ENCODE results near the gene PABPN1L. TPM values are rescaled to one million over a fixed set of nuclear protein-coding genes. Genes with fewer than 3 reads are reported as not detected.

The PABPN1L gene
- total and polyA plus RNA-seq, 7 donors: not detected

DNA sequence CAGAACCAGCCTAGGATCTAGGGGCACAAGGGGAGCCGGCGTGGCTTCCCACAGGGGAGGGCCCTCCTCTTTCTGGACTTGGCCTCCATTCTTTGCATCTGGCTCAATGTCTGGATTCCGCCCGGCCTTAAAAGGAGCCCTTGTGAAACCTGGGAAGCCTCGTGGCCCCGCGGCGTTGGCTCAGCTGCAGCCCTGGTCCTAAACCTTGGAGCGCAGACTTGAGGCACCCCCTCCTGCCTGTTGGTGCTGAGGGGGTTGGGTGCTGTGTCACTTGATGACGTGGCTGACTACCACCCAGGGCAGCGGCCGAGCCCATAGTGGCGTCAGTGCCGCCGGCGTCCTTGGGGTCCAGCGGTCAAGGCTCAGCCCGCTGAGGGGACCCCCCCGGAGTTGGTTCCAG, 5.1 kb downstream of the PABPN1L start:
- no peak overlapping the region for H3K27ac ChIP-seq
- H3K36me3 ChIP-seq (ENCODE audit: insufficient read depth in 1 of 2, low read depth in 1 of 2): peaks cover 0 to 48% of the 10 kb centered on the region in 2 donors
- H3K4me1 ChIP-seq: peaks cover 9% of the 10 kb centered on the region
- no peaks in the 10 kb centered on the region for H3K9me3 ChIP-seq
- DNase-seq: peak in 1 of 2 donors; percentile 36
- intact Hi-C loops (cut with DNase I): no loop called here
- H3K4me3 ChIP-seq: no peak overlapping the region
- 86 to 90% (median 90%) methylated on average over 19 of the region's 19 CpGs for WGBS, 3 donors
- H3K27me3 ChIP-seq (ENCODE audit: insufficient read depth in 3 of 3, low read length in 2 of 3): no peaks in the 10 kb centered on the region
- TF ChIP-seq, protein P1, sequence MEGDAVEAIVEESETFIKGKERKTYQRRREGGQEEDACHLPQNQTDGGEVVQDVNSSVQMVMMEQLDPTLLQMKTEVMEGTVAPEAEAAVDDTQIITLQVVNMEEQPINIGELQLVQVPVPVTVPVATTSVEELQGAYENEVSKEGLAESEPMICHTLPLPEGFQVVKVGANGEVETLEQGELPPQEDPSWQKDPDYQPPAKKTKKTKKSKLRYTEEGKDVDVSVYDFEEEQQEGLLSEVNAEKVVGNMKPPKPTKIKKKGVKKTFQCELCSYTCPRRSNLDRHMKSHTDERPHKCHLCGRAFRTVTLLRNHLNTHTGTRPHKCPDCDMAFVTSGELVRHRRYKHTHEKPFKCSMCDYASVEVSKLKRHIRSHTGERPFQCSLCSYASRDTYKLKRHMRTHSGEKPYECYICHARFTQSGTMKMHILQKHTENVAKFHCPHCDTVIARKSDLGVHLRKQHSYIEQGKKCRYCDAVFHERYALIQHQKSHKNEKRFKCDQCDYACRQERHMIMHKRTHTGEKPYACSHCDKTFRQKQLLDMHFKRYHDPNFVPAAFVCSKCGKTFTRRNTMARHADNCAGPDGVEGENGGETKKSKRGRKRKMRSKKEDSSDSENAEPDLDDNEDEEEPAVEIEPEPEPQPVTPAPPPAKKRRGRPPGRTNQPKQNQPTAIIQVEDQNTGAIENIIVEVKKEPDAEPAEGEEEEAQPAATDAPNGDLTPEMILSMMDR (IDR thresholded peaks at IDR 0.05): no peak
- ATAC-seq: no peak

DNA sequence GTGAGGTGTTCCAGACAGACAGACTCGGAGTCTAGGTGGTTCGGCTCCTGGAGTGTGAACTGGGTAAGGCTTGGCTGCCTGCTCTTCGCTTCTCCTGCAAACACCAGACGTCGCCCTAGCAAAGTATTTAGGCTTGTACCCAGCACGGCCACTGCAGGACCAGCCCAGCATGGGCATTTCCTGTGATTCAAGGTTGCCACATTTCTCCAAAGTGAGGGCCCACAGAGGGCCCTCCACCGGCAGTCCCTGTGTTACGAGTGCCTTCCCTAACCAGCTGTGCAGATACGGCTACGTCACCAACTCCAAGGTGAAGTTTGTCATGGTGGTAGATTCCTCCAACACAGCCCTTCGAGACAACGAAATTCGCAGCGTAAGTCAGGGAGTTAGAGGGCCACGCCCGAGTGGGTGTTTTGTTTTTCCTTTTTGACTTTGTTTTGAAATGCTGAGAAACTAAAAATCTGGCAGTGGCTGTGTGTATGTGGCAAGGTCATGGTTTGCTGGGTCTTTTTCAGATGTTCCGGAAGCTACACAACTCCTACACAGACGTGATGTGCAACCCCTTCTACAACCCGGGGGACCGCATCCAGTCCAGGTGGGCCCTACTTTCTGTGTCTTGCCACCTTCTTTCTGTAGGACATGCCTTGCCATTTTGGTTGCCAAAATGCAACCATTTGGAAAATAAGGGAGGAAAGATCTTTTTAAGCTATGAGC, 6.9 kb downstream of the PABPN1L start:
- Histone ChIP-seq H3K27me3 (ENCODE audit: insufficient read depth in 3 of 3, low read length in 2 of 3) (no peaks in the 10 kb centered on the region), H3K9me3 (no peaks in the 10 kb centered on the region), H3K36me3 (ENCODE audit: insufficient read depth in 1 of 2, low read depth in 1 of 2) (peaks cover 0 to 48% of the 10 kb centered on the region in 2 donors), H3K4me3 (no peak overlapping the region), H3K4me1 (peaks cover 13% of the 10 kb centered on the region), H3K27ac (no peak overlapping the region)
- 90 to 92% (median 92%) methylated on average over 20 of the region's 20 CpGs for WGBS, 3 donors
- no peak for DNase-seq
- intact Hi-C loops (cut with DNase I): loop anchor here in 1 of 2 donors (5.0 kb wide), 2 partner anchors 43 to 47 kb away; partner anchors contain the start of gene APRT
- TF ChIP-seq, protein P1 (IDR thresholded peaks at IDR 0.05): no peak
- ATAC-seq: no peak

DNA sequence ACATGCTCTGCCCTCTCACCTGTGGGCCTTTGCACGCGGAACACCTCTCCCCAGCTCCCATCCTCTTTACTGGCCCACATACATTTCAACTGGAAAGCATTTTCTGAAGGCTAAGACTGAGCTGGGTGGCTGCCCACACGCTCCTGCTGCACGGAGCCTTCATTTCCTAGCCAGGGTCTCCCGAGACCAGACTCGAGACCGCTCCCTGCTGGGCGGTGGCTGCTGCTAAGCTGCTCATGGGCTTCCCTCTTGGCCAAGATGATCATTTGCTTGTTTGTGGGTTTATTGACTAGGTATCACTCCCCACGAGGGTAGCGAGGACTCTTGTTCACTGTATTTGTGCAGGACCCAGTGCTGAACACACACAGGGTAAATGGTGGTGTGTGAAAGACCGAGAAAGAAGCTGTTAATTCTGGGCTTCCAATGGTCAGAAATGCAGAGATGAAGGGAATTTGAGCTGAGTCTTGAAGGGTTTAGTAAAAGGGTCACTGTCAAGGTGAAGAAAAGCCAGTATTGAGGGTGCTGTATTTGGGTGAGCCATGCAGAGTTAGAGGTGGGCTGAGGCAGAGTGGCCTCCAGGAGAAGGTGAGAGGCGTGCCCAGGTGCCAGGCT, 8.6 kb downstream of the PABPN1L start:
- intact Hi-C loops (cut with DNase I): loop anchor here in 1 of 2 donors (5.0 kb wide), 2 partner anchors 44 to 46 kb away; partner anchors contain the start of gene APRT
- Histone ChIP-seq H3K36me3 (ENCODE audit: insufficient read depth in 1 of 2, low read depth in 1 of 2) (peaks cover 0 to 44% of the 10 kb centered on the region in 2 donors), H3K9me3 (no peaks in the 10 kb centered on the region), H3K4me3 (peak overlapping the region; percentile 93), H3K4me1 (peaks cover 13% of the 10 kb centered on the region), H3K27ac (peak overlapping the region; percentile 84), H3K27me3 (ENCODE audit: insufficient read depth in 3 of 3, low read length in 2 of 3) (no peaks in the 10 kb centered on the region)
- TF ChIP-seq, protein P1 (IDR thresholded peaks at IDR 0.05): peak; percentile 57
- peak; percentile 38 to 71 (median 56) for ATAC-seq
- DNase-seq: peak; percentile 76 to 87
- WGBS, 3 donors: 14 to 15% (median 14%) methylated on average over 12 of the region's 12 CpGs

DNA sequence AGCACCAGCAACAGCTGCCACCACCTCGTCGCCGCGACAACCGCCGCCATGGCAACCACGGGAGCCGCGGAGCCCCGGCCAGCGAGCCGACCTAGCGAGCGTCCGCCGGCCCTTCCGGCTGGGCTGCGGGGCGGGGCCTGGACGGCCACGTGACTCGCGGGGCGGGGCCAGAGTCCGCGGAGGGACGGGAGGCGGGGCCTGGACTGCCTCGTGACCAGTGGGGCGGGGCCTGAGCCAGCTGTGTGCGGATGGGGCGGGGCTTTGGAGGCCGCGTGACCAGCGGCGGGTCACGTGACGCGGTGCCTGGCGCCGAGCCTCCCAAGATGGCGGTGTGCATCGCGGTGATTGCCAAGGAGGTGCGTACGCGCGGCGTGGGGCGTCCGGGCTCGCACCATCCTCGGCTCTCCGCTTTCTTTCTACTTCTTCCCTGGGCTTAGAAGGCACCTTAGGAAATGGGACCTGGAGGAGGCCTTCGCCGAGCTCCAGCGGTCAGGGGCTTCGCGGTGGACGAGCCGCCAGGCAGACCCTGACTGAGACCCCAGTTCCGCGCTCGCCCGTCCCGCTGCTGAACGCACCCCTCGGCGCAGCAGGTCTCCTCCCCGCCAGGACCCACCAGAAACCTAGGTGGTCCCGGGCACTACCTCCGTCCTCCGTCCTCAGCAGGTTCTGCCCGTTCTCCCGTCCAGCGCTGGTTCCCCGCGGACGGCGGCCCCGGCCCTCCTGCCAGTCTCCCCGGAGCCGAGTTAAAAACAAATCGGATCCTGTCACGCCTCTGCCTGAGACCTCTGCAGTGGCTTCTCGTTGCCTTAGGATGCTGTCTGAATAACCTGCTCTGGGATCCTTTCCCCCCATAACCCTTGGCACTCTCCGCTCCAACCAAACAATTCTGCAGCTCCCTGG, 9.4 kb downstream of the PABPN1L start, which contains the start of the genes GALNS and TRAPPC2L:
TSS of gene GALNS (minus strand) at position 120 of the 900 bp plus-strand sequence. CDS start at position 50, 70 bp downstream.
TSS of gene TRAPPC2L (plus strand) at position 300 of the 900 bp plus-strand sequence. CDS start at position 324, 24 bp downstream.
- H3K4me1 ChIP-seq: peaks cover 13% of the 10 kb centered on the region
- intact Hi-C loops (cut with DNase I): loop anchor here in 1 of 2 donors (5.0 kb wide), 2 partner anchors 45 kb away; partner anchors contain the start of gene APRT
- peak; percentile 95 to 99 (median 98) for ATAC-seq

More for the DNA sequence above, 9.4 kb downstream of the PABPN1L start, which contains the start of the genes GALNS and TRAPPC2L:
- Histone ChIP-seq H3K27ac (peak within 1 kb of the TSS; percentile 84), H3K36me3 (ENCODE audit: insufficient read depth in 1 of 2, low read depth in 1 of 2) (peaks cover 0 to 36% of the 10 kb centered on the region in 2 donors), H3K4me3 (peak within 1 kb of the TSS; percentile 93), H3K9me3 (no peaks in the 10 kb centered on the region), H3K27me3 (ENCODE audit: insufficient read depth in 3 of 3, low read length in 2 of 3) (no peaks in the 10 kb centered on the region)
- TF ChIP-seq, protein P1 (IDR thresholded peaks at IDR 0.05): no peak
- 0 to 1% (median 0%) methylated on average over 70 to 87 of the region's 87 CpGs for WGBS, 3 donors
- DNase-seq: peak; percentile 99 to 100

Measured in psoas muscle (tissue), 8 donors.